Right lobe of liver (tissue), 4 donors: ENCODE measurements around the gene METRNL.

Experiments
- POLR2A ChIP-seq: fragments of 450-650 bp; IDR thresholded peaks from one replicate; pipeline ENCODE4 v1.6.1; 2017; ENCODE audit warnings: antibody characterized with exemption, mild to moderate bottlenecking
- TF ChIP-seq, protein P1 (sequence below), 4 donors: fragments of 200-600 bp in 3 of 4; fragments of 450-650 bp in 1 of 4; IDR thresholded peaks; one replicate each; pipeline versions ENCODE4 v1.5.1 to v1.8.0; 2016 to 2022; ENCODE audit warnings: antibody characterized with exemption in 4 of 4, mild to moderate bottlenecking in 2 of 4
- donor health status: DM: no; HTN: no; CAD: no.
- donor health status: DM: no; HTN: no; CAD: no.
- donor health status: DM: no; HTN: yes; CAD: no.

DNA sequence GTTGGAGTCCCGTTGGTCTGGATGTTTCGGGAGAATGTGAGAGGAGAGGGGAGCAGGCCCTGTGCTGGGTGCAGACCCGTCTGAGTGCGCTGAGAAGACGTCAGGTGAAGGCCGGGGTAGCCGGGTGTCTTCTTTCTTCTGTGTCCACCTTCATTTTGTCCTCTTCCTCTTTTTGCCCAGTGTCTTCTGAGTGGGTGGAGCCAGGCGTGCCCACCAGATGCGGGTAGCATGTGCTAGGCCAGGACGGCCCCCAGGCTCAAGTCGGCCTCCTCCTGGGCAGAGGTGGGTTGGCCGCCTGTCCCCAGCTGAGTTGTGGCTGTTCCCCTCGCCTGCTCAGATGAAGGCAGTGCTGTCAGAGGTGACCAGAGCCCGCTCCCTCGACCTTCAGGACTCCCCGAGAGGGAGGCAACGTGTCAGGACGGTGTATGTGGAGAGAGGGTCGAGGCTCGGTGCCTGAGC lies 3.5 kb downstream of the METRNL start:
- TF ChIP-seq, protein P1, sequence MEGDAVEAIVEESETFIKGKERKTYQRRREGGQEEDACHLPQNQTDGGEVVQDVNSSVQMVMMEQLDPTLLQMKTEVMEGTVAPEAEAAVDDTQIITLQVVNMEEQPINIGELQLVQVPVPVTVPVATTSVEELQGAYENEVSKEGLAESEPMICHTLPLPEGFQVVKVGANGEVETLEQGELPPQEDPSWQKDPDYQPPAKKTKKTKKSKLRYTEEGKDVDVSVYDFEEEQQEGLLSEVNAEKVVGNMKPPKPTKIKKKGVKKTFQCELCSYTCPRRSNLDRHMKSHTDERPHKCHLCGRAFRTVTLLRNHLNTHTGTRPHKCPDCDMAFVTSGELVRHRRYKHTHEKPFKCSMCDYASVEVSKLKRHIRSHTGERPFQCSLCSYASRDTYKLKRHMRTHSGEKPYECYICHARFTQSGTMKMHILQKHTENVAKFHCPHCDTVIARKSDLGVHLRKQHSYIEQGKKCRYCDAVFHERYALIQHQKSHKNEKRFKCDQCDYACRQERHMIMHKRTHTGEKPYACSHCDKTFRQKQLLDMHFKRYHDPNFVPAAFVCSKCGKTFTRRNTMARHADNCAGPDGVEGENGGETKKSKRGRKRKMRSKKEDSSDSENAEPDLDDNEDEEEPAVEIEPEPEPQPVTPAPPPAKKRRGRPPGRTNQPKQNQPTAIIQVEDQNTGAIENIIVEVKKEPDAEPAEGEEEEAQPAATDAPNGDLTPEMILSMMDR (IDR thresholded peaks at IDR 0.05): no peak
- no peak for TF ChIP-seq POLR2A
